ENCODE measurements around the gene SP8.
A peak's percentile ranks its signal among the peaks of the same experiment; 100 is the strongest.

Gene SP8

DNA sequence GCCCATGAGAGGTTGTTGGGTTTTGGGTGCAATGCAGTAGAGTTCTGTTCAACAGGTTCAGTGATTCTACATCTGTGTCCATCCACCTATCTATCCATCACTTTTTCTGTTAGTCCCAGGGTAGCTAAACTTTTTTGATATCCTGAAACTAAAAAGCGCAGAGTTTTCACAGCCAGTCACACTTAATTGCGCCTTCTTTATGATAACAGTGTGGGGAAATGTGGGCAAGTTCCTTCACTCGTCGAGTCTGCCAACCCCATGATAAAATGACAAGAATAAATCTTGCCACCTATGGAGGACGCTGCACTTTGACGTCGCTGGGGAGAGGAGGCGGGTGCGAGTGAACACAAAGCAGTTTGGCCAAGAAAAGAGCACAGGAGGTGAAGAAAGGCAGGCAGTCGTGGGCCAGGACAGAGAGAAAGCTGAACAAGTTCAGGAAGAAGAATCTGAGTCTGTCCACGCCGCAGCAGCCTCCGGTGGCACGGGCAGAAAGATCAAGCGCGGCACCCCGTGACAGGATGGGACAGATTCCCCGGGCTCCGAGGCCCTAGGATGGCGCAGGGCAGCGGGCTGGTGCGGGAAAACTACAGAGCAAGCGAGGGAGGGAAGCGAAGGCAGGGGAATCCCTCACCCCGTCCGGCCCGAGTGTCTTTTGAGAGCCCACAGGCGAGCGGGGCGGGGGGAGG, 9.2 kb downstream of the SP8 start:
- Histone ChIP-seq H3K27ac (no peak overlapping the region), H3K4me3 (peak overlapping the region in 4 of 7 experiments; percentile 5 to 34 (median 16))

DNA sequence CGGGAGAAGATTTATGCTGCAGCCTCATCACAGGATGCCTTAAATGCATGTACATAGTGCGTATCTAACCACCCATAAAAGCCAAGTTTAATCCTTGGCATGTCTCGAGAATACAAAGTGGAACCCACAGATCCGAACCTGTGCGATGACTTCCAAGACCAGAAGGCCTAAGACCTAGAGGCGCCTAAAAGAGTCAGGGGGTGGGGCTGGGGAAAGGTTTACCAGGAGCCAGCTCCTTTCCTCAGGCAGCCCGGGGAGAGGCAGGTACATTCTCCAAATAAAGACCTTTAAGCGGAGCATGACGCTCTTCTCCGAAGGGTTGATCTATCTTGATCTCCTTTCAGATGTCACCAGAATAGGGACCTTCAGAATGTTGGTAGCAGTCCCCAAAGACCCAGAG, 9.7 kb downstream of the SP8 start:
- Histone ChIP-seq H3K4me3 (no peak overlapping the region), H3K27ac (no peak overlapping the region)

DNA sequence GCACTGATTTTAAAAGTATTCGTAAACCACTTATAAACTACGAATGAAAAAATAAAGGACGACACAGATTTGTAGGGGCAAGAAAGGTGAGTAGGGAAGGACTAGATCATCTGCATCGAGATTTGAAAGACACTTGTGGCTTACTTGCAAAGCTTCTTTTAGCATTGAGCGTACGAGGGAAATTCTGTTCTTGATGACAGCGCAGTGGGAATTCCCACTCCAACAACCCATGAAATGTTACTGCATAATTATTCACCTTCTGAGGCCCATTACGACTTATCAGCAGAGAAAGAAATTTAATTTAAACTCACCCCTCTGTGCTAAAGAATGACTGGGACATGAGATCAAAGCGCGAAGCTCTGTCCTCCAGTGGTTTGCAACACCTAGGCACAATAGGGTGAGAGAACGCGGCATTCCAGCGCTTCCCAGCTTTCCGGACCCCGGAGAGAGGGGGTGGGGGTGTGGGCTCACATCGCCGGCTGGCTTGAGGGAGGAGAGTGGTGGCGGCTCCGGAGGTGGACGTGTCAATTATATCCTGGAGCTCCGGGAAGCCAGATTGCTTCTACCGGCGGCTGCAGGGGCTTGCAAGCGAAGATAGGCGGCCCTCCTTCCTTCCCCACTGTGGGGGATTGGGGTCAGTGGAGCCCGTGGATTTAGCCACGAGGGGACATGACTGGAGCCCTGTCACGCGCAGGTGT, 10.3 kb downstream of the SP8 start:
- Histone ChIP-seq H3K4me3 (no peak overlapping the region), H3K27ac (no peak overlapping the region)

DNA sequence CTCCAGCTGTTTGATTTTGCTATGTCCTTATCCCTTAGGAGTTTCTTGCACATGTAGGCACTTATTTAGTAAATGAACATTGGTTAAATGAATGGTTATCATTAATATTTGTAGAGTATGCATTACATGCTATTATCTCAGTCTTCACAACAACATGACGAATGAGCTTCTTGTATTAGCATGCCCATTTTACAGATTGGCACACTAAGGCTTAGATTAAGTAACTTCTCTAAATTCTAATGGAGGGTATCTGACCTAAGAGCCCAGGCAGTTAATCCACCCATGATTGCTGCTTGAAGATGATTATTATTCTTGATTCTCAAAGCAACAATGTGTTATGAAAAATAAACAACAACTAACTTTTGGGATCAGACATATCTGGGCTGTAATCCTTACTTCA, 32.7 kb downstream of the SP8 start:
- Histone ChIP-seq H3K4me3 (no peak overlapping the region), H3K27ac (no peak overlapping the region)

DNA sequence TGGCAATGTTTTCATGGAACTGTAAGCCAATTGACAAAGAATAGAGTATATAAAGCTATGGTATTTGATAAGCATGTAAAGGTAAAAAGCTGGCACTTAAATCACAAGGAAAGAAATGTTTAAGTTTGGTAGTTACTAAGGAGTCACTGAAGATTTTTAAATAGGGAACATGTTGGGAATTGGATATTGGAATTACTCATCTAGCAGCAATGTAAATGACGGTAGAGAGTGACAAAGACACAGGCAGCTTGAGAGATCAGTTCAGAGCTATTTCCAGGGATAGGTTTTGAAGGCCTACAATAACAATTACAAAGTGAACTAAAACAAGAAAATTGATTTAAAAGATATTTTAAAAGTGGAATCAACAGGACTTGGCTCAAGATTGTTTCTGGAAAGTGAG, 36.8 kb downstream of the SP8 start:
- no peak overlapping the region for H3K4me3 ChIP-seq
- H3K27ac ChIP-seq, result no peak overlapping the region

DNA sequence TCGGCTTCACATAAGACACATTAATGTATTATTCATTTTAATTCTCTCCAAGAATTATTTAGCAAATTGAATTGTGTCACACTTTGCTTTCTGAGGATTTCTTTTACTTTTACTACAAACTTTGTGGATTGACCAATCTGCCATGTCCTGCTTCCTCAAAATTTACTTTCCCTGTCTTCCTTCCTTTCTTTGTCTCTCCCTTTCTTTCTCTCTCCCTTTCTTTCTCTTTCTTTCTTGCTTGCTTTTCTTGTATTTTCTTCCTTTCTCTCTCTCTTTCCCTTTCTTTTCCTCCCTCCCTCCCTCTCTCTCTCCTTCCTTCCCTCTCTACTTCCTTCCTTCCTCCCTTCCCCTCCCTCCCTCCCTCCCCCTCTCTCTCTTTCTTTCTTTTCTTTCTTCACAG, 37.8 kb downstream of the SP8 start:
- H3K27ac ChIP-seq, result no peak overlapping the region

DNA sequence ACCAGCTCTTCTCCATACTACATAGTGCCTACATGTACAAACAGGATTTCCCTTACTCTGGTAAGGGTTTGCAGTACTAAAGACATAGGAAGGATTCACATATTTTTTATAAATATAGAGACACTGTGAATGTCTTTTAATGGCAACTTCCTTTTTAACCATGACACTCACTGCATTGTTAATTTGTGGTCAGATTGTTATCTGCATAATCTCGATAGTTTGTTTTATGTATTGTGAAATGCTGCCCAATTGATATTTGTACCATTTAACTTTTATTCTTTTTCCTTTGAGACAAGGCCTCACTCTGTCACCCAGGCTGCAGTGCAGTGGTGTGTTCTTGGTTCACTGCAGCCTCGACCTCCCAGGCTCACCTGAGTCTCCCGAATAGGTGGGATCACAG, 39.7 kb downstream of the SP8 start:
- no peak overlapping the region for H3K4me3 ChIP-seq
- H3K27ac ChIP-seq, result no peak overlapping the region

More for the DNA sequence above, 37.8 kb downstream of the SP8 start:
- H3K4me3 ChIP-seq, result no peak overlapping the region

DNA sequence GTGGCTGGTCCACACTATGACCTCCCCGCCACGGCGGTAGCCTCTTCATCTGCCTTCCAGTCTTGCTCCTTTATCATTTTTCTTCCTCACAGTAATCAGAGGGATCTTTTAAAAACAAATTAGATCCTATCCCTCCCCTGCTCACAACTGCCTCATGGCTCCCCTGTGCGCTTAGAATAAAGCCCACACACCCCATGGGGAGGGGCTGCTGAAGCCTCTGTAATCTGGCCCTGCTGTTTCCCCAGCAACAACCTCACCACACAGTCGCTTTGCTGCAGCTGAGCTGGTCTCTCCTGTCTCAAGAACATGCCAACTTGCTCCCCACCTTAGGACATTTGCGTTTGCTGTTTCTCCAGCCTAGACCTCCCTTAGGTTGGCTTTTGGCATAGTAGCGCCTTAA, 41.0 kb downstream of the SP8 start:
- no peak overlapping the region for H3K4me3 ChIP-seq
- H3K27ac ChIP-seq, result no peak overlapping the region

DNA sequence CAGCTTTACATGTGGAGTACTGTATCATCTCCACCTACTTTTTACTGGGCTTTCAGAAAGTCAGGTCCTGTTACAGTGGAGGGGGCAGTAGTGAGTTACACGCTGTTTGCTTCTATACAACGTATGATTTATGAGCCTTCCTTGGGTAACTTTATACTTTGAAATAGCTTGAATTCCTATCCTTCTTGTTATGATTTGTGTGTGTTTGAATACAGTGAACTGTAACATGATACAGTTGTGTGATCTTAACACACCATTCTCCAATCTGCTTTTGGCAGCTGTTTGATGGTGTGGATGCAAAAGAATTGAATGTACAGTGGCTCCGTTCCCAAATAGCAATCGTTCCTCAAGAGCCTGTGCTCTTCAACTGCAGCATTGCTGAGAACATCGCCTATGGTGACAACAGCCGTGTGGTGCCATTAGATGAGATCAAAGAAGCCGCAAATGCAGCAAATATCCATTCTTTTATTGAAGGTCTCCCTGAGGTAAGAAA, 41.7 kb downstream of the SP8 start:
- H3K4me3 ChIP-seq, result no peak overlapping the region
- no peak overlapping the region for H3K27ac ChIP-seq

DNA sequence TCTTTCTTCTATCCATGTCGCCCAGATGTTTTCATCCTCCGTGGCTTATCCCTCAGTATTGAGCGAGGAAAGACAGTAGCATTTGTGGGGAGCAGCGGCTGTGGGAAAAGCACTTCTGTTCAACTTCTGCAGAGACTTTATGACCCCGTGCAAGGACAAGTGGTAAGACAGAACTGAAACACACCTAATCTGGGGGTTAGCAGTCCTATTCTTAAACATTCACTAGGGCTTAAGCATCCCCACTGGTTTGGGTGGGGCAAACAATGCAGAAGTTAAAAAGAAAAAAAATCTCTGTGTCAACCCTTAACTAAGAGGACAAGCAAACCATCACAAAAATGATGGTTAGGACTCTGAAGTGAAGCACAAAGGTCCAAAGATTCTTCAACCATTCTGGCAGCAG, 43.8 kb downstream of the SP8 start:
- no peak overlapping the region for H3K27ac ChIP-seq
- no peak overlapping the region for H3K4me3 ChIP-seq

DNA sequence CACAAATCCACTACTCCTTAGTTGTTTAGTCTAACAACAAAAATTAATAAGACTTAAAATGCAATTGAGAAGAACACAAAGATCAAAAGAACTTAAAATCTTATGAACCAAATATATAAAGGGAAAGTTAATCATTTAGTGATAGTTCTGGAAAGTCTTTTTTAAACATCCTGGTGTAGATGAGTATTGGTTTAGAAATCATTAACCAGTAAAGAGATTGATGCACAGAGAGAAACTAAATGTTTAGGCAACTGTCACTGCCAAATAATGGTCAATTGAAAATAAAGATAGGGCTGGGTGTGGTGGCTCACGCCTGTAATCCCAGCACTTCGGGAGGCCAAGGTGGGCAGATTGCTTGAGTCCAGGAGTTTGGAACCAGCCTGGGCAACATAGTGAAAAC, 44.9 kb downstream of the SP8 start:
- Histone ChIP-seq H3K27ac (no peak overlapping the region), H3K4me3 (no peak overlapping the region)

DNA sequence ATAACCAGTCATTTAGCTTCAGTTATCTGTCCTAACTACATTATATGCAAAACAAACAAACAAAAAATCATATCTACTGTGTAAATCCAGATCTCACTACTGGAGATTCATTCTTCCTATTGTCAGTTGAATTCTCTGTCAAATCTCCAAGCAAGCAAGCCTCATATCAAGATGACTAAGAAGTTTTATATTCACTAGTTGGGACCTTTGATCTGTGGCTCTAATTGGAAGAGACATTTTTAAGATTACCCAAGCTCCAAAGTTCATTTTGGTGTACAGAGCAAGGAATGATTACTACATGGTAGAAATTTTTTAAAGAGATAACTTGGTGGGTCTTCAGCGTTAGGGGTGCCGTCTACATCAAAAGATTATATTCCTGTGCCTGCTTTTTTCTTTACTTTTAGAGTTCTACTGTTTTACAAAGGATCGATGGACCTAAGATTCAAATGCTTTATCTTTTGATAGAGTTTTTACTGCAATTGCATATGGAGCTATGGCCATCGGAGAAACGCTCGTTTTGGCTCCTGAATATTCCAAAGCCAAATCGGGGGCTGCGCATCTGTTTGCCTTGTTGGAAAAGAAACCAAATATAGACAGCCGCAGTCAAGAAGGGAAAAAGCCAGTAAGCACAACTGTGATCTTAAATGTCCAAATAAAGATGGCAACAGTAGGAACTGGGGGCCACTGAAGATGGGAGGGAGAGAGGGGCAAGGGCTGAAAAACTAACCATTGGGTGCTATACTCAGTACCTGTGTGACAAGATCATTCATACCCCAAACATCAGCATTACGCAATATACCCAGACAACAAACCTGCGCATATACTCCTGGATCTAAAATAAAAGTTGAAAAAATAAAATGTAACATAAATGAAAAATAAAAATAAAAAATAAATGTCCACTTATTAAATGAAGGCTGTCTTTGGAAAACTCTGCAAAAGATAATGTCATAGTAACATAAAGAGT, 47.9 kb downstream of the SP8 start:
- no peak overlapping the region for H3K4me3 ChIP-seq
- H3K27ac ChIP-seq, result no peak overlapping the region

DNA sequence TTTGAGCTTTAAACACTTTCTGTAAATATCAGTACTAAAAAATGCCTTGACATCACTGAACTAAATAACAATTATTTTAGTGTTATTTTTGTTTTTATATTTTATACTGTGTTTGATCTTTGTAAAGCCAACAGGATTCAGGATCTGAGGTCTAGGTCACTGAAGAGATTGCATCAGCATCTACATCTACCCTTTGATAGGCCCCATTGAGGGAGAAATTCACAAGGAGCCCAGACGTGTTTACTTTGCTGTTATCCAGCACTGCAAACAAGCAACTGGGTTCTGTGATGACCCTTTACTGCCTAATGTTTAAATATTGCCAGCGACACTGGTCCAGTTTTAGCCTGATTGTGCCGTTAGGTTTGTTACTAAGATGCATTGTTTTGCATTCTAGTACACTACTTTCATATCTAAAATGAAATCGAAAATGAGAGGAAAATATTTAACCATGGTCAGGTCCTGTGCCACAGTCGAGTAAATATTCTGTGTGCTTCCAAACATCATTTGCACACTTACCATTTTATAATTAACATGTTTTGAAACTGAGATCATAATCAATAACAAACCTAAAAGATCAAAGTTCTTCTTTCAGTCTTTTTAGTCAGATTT, 48.7 kb downstream of the SP8 start:
- no peak overlapping the region for H3K27ac ChIP-seq
- H3K4me3 ChIP-seq, result no peak overlapping the region

DNA sequence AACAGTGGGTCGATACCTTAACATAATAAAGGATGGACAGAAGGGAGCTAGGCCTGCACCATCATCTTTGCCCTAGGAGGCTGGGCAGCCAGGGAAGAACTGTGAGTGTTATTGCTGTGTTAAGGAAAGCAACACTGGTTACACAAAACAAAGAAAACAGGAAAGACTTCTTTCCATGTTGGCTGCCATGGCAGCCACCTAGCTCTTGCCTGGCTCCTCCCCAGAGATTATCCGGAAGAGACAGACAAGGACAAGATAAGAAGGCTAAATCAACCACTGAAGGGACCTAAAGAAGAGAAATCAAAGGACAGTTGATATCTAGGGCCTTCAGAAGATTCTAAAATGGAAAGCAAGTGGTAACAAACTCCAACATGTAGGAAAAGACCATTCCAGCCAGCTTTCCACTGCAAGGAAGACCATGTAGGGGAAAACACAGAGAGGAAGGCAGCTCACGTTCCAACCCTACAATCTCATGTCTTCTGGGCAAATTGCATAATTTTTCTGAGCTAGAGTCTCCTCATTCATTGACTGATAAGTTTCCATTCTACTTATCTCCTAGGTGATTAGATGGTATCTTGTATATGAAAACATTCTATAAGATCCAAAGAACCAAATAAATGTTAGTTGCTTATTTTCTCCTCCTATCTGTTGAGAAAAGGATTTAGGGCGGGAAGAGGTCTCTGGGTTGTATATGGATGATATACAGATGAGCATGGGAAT, 51.2 kb downstream of the SP8 start:
- Histone ChIP-seq H3K4me3 (no peak overlapping the region), H3K27ac (peak overlapping the region in 2 of 21 experiments; percentile 6 to 35)
